NCI-H774 (cell line): ENCODE measurements around the gene EPAS1.
"Not testable (repeated sequence)": the region's sequence is repeated elsewhere in the genome, so short reads cannot be mapped to it uniquely, and the experiment has no call there.

Source experiments
- DNase-seq: peaks from one replicate; lab custom pipeline; 2025; lab: John Stamatoyannopoulos, UW

EPAS1 gene

GRCh38 chr2:46383784-46384456 lies 86.7 kb downstream of the EPAS1 start:
- no peak for DNase-seq

- no peak for DNase-seq
These were observed 87.2 kb downstream of the EPAS1 start for GRCh38 chr2:46384457-46384815.

- DNase-seq, result no peak
These were observed 88.8 kb downstream of the EPAS1 start for GRCh38 chr2:46385786-46386577.

- no peak for DNase-seq
These were observed 89.6 kb downstream of the EPAS1 start for GRCh38 chr2:46386763-46387162.

GRCh38 chr2:46387292-46387691 lies 90.1 kb downstream of the EPAS1 start:
- DNase-seq, result no peak

GRCh38 chr2:46387886-46388515 lies 90.8 kb downstream of the EPAS1 start:
- no peak for DNase-seq

- DNase-seq, result no peak
These were observed 91.7 kb downstream of the EPAS1 start for GRCh38 chr2:46388881-46389280.

- DNase-seq, result no peak
These were observed 92.3 kb downstream of the EPAS1 start for GRCh38 chr2:46389417-46389916.

- DNase-seq, result no peak
These were observed 92.8 kb downstream of the EPAS1 start for GRCh38 chr2:46390036-46390435.

- no peak for DNase-seq
These were observed 93.7 kb downstream of the EPAS1 start for GRCh38 chr2:46390901-46391395.

GRCh38 chr2:46392561-46393346 lies 95.5 kb downstream of the EPAS1 start:
- no peak for DNase-seq

GRCh38 chr2:46393347-46393820 lies 96.2 kb downstream of the EPAS1 start:
- DNase-seq, result no peak

GRCh38 chr2:46393865-46394264 lies 96.7 kb downstream of the EPAS1 start:
- DNase-seq, result no peak

- DNase-seq, result no peak
These were observed 97.7 kb downstream of the EPAS1 start for GRCh38 chr2:46394649-46395510.

- not testable (repeated sequence) for DNase-seq
These were observed 98.5 kb downstream of the EPAS1 start for GRCh38 chr2:46395730-46396129.

GRCh38 chr2:46400016-46400415 lies 102.8 kb downstream of the EPAS1 start:
- no peak for DNase-seq

GRCh38 chr2:46402874-46403273 lies 105.7 kb downstream of the EPAS1 start:
- DNase-seq, result no peak

GRCh38 chr2:46404181-46404759 lies 107.1 kb downstream of the EPAS1 start:
- no peak for DNase-seq

GRCh38 chr2:46407852-46408455 lies 110.7 kb downstream of the EPAS1 start:
- no peak for DNase-seq

GRCh38 chr2:46409756-46410155 lies 112.5 kb downstream of the EPAS1 start:
- no peak for DNase-seq
